ENCODE data around the gene TP53INP2.

GRCh38 chr20:34746674-34747073, 42.5 kb downstream of the TP53INP2 start:
- TF ChIP-seq CTCF (IDR thresholded peaks at IDR 0.05) (no peak), POLR2A (IDR thresholded peaks at IDR 0.05) (no peak)
